ENCODE results near the gene TUT7. TPM values are rescaled to one million over a fixed set of nuclear protein-coding genes. Genes with fewer than 3 reads are reported as not detected.

TUT7 gene
- total and polyA plus RNA-seq, 12 donors: 12.7 to 51.7 (median 28.7) TPM

DNA sequence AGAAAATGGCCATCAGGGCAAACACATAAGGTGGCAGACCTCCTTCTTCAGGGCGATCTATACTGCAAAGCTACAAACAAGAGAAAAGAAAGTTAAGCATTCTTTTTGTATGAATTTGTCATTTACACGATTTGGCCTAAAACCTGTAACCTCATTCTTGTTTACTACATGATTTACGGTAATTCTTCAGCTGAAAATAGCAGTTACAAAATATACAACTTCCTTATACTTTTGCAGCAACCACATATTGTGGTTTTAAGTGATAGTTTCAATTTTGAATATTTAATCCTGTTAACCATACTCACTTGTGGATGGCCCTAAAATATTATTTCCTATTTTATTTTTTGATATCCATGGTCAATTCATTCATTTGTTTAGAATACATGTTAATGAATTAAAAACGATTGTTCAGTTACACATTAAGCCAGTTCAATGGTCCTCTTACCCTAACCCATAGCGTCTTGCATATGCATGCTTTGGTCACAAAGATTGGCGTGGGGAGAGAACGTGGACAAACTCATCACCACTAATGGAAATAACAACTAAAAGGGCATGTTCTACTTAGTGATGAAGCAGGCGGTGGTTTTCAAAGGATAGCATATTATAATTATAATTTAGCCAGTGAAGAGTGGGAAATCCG, 16.6 kb downstream of the TUT7 start:
- no peak overlapping the region for H3K27ac ChIP-seq
- H3K4me1 ChIP-seq (replicated peaks in 1 of 2): peaks cover 0 to 6% of the 10 kb centered on the region in 2 donors
- no peak for DNase-seq
- 75 to 81% (median 76%) methylated on average over 9 of the region's 9 CpGs for WGBS, 4 donors
- intact Hi-C loops (cut with DNase I): no loop called here
- H3K4me3 ChIP-seq: no peak overlapping the region
- H3K36me3 ChIP-seq (replicated peaks in 1 of 2): peaks cover 0 to 85% of the 10 kb centered on the region in 2 donors
- TF ChIP-seq POLR2A (IDR thresholded peaks at IDR 0.05): no peak
- TF ChIP-seq, protein P1, sequence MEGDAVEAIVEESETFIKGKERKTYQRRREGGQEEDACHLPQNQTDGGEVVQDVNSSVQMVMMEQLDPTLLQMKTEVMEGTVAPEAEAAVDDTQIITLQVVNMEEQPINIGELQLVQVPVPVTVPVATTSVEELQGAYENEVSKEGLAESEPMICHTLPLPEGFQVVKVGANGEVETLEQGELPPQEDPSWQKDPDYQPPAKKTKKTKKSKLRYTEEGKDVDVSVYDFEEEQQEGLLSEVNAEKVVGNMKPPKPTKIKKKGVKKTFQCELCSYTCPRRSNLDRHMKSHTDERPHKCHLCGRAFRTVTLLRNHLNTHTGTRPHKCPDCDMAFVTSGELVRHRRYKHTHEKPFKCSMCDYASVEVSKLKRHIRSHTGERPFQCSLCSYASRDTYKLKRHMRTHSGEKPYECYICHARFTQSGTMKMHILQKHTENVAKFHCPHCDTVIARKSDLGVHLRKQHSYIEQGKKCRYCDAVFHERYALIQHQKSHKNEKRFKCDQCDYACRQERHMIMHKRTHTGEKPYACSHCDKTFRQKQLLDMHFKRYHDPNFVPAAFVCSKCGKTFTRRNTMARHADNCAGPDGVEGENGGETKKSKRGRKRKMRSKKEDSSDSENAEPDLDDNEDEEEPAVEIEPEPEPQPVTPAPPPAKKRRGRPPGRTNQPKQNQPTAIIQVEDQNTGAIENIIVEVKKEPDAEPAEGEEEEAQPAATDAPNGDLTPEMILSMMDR (IDR thresholded peaks at IDR 0.05): no peak
- no peaks in the 10 kb centered on the region for H3K9me3 ChIP-seq (replicated peaks in 1 of 3)
- no peaks in the 10 kb centered on the region for H3K27me3 ChIP-seq

DNA sequence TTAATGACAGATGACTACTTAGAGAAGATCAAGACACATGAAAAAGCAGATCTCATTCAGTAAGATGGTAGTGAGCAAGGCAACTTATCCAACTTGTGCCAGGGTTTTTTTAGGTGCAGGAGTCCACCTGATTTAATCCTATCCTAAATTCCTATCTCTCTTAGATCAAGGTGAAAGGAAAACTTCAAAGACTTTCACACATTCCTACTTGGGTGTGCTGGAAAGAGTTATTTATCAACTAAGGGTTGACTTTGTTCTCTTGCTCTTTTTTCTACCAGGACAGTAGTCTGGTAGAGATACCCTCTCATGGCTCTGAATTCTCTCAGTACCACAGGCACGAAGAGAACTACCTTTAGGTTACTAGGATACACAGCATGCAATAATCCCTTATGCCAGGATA, 18.2 kb downstream of the TUT7 start:
- DNase-seq: no peak
- Histone ChIP-seq H3K27me3 (no peaks in the 10 kb centered on the region), H3K9me3 (replicated peaks in 1 of 3) (no peaks in the 10 kb centered on the region), H3K36me3 (replicated peaks in 1 of 2) (peaks cover 0 to 71% of the 10 kb centered on the region in 2 donors), H3K4me3 (no peak overlapping the region), H3K4me1 (replicated peaks in 1 of 2) (peaks cover 0 to 6% of the 10 kb centered on the region in 2 donors), H3K27ac (no peak overlapping the region)
- intact Hi-C loops (cut with DNase I): no loop called here
- 92 to 100% (median 95%) methylated on average over 1 of the region's 1 CpG for WGBS, 4 donors
- TF ChIP-seq, protein P1 (IDR thresholded peaks at IDR 0.05): no peak
- no peak for TF ChIP-seq POLR2A (IDR thresholded peaks at IDR 0.05)

DNA sequence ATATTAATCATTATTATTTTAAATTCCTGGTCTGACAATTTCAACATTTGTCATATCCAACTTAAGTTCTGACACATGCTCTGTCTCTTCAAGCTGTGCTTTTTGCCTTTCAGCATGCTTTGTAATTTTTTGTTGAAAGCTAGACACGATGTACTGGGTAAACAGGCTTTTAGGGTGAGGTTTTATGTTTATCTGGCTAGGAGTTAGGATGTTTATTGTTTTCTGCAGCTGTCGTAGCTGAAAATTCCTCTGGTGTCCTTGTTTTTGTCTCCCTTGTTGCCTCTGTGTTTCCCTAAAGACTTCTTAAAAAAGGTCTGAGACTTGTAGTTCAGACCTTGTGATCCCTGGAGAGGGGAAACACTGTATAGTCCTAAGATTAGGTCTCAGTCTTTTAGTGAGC, 20.6 kb downstream of the TUT7 start:
- no peaks in the 10 kb centered on the region for H3K27me3 ChIP-seq
- H3K9me3 ChIP-seq (replicated peaks in 1 of 3): no peaks in the 10 kb centered on the region
- intact Hi-C loops (cut with DNase I): no loop called here
- H3K36me3 ChIP-seq (replicated peaks in 1 of 2): peaks cover 0 to 48% of the 10 kb centered on the region in 2 donors
- peaks cover 0 to 6% of the 10 kb centered on the region in 2 donors for H3K4me1 ChIP-seq (replicated peaks in 1 of 2)
- no peak for DNase-seq
- TF ChIP-seq, protein P1 (IDR thresholded peaks at IDR 0.05): no peak
- TF ChIP-seq POLR2A (IDR thresholded peaks at IDR 0.05): no peak
- H3K4me3 ChIP-seq: no peak overlapping the region
- 77 to 87% (median 83%) methylated on average over 2 of the region's 2 CpGs for WGBS, 4 donors
- no peak overlapping the region for H3K27ac ChIP-seq

DNA sequence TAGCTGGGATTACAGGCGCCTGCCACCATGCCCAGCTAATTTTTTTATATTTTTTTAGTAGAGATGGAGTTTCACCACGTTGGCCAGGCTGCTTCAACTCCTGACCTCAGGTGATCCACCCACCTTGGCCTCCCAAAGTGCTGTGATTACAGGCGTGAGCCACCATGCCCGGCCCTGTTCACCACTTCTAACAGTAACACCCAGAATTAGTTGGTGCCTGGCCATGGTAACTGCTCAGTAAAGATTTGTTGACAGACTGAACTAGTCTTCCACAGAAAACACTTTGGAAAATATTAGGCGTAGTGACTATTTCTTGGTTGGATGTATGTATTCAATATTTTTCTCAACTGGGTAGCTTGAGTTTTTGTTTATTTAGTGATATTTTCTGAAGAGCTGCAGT, 24.0 kb downstream of the TUT7 start:
- Histone ChIP-seq H3K4me3 (no peak overlapping the region), H3K27ac (no peak overlapping the region), H3K9me3 (replicated peaks in 1 of 3) (no peaks in the 10 kb centered on the region), H3K27me3 (no peaks in the 10 kb centered on the region), H3K36me3 (replicated peaks in 1 of 2) (peaks cover 0 to 36% of the 10 kb centered on the region in 2 donors), H3K4me1 (replicated peaks in 1 of 2) (peaks cover 6 to 15% of the 10 kb centered on the region in 2 donors)
- TF ChIP-seq POLR2A (IDR thresholded peaks at IDR 0.05): no peak
- TF ChIP-seq, protein P1 (IDR thresholded peaks at IDR 0.05): no peak
- no peak for DNase-seq
- intact Hi-C loops (cut with DNase I): no loop called here
- 84 to 98% (median 93%) methylated on average over 5 of the region's 5 CpGs for whole genome bisulfite sequencing, 4 donors

Measured in adrenal gland (tissue), 12 donors.